MM.1S (cell line): ENCODE results near the gene PPP1R1C.

Source experiments
- CTCF ChIP-seq: fragments of 300-600 bp; sonication (generic); IDR thresholded peaks from 2 replicates; pipeline ENCODE4 v1.5.1; 2016; ENCODE audit warnings: antibody characterized with exemption, low read length, mixed read lengths
- EZH2 ChIP-seq: fragments of 300-600 bp; sonication (generic); optimal IDR thresholded peaks from 2 replicates; pipeline ENCODE3; 2017; ENCODE audit warnings: low read depth, mild to moderate bottlenecking, antibody characterized with exemption, low read length, mixed read lengths

- TF ChIP-seq CTCF, result no peak
- TF ChIP-seq EZH2, result no peak
Measured at GRCh38 chr2:182057002-182057401, 71.3 kb downstream of the PPP1R1C start.
